OCI-LY7 (cell line): Measurements from ENCODE around the gene TADA2B. TPM values are rescaled to one million over a fixed set of nuclear protein-coding genes. Genes with fewer than 3 reads are reported as not detected.

ENCODE experiments used
- BruUV-seq: library from RNA; stranded (reverse); fragments of 400-500 nt; replicated peaks from 2 replicates; lab custom pipeline; 2021; lab: Mats Ljungman, UMichigan
- CTCF ChIA-PET: fragments of 300-600 bp; sonication (Branson Sonifier 250); formaldehyde crosslinking; loops from one replicate; lab custom pipeline; 2022; ENCODE audit warnings: antibody characterized with exemption; ENCODE audit not compliant: unreplicated experiment; lab: Charles Lee
- POLR2A ChIA-PET: fragments of 300-600 bp; sonication (Branson Sonifier 250); formaldehyde crosslinking; loops from one replicate; lab custom pipeline; 2022; ENCODE audit warnings: antibody characterized with exemption; lab: Charles Lee
- DNase-seq: peaks from one replicate; pipeline ENCODE4 v3.0.0-alpha.2; 2015; ENCODE audit warnings: low spot score
- H2AFZ ChIP-seq: fragments of 200-600 bp; sonication (generic), shearing (Covaris generic); 2 replicates; pipeline ENCODE4 v1.6.1; 2014; ENCODE audit warnings: mild to moderate bottlenecking, antibody characterized with exemption, low read length, moderate library complexity
- H3K27ac ChIP-seq: fragments of 200-600 bp; sonication (generic); 2 replicates; pipeline ENCODE4 v1.5.1; 2014; ENCODE audit warnings: mixed run types, low read depth, mild to moderate bottlenecking, moderate library complexity, low read length, inconsistent platforms; ENCODE audit not compliant: poor library complexity, severe bottlenecking
- H3K36me3 ChIP-seq: fragments of 200-600 bp; sonication (generic); 2 replicates; pipeline ENCODE4 v1.6.1; 2014; ENCODE audit warnings: mild to moderate bottlenecking, antibody characterized with exemption, low read length, moderate library complexity, mixed read lengths; ENCODE audit not compliant: insufficient read depth
- H3K4me1 ChIP-seq: fragments of 200-600 bp; sonication (generic); 2 replicates; pipeline ENCODE4 v1.5.1; 2014; ENCODE audit warnings: mild to moderate bottlenecking, low read length; ENCODE audit not compliant: insufficient read depth, poor library complexity, severe bottlenecking
- H3K4me2 ChIP-seq: fragments of 200-600 bp; sonication (generic); 2 replicates; pipeline ENCODE4 v1.6.1; 2014; ENCODE audit warnings: mild to moderate bottlenecking, low read length
- H3K4me3 ChIP-seq: fragments of 200-600 bp; sonication (generic); 2 replicates; pipeline ENCODE4 v1.5.1; 2014; ENCODE audit warnings: mild to moderate bottlenecking, low read depth, low read length; ENCODE audit not compliant: poor library complexity, severe bottlenecking
- H3K79me2 ChIP-seq: fragments of 200-600 bp; sonication (generic); 2 replicates; pipeline ENCODE4 v1.6.1; 2016; ENCODE audit warnings: low read depth, mild to moderate bottlenecking, low read length, moderate library complexity, mixed read lengths; ENCODE audit not compliant: insufficient read depth
- H3K9me2 ChIP-seq: fragments of 200-600 bp; sonication (generic); 2 replicates; pipeline ENCODE4 v1.6.1; 2016; ENCODE audit warnings: mild to moderate bottlenecking, low read length, mixed read lengths; ENCODE audit not compliant: insufficient read depth
- H3K9me3 ChIP-seq: fragments of 200-600 bp; sonication (generic); 2 replicates; pipeline ENCODE4 v1.6.1; 2014; ENCODE audit warnings: mild to moderate bottlenecking, mixed run types, low read length, mixed read lengths
- H4K20me1 ChIP-seq: fragments of 200-600 bp; sonication (generic); 2 replicates; pipeline ENCODE4 v1.6.1; 2014; ENCODE audit warnings: mild to moderate bottlenecking, antibody characterized with exemption, low read length, moderate library complexity, mixed read lengths; ENCODE audit not compliant: insufficient read depth
- CTCF ChIP-seq: fragments of 200-600 bp; sonication (generic); conservative IDR thresholded peaks from 2 replicates; pipeline ENCODE4 v1.5.1; 2014; ENCODE audit warnings: mild to moderate bottlenecking, antibody characterized with exemption, low read length, moderate library complexity, mixed read lengths
- EZH2phosphoT487 ChIP-seq: fragments of 200-600 bp; sonication (generic); IDR thresholded peaks from 2 replicates; pipeline ENCODE4 v1.6.1; 2018; ENCODE audit warnings: low read depth, borderline replicate concordance, mild to moderate bottlenecking, mixed run types, antibody characterized with exemption, low read length, moderate library complexity, mixed read lengths
- intact Hi-C: fragments of 100-400 bp; cut with micrococcal nuclease; formaldehyde crosslinking; loops from one replicate; pipeline ENCODE4 v1.10.0; 2022; ENCODE audit not compliant: unreplicated experiment
- total RNA-seq, 2 experiments: library from RNA; depleted of rRNA in 1 of 2; stranded (reverse); fragments of >200 nt in 1 of 2; shearing (Covaris generic) in 1 of 2; gene quantifications; 2 replicates each; pipeline ENCODE4 v1.2.3, GENCODE V29; 2014 to 2022

TADA2B gene
- total RNA-seq, 2 experiments from 2014 or later: 9.9 to 20.2 TPM

DNA sequence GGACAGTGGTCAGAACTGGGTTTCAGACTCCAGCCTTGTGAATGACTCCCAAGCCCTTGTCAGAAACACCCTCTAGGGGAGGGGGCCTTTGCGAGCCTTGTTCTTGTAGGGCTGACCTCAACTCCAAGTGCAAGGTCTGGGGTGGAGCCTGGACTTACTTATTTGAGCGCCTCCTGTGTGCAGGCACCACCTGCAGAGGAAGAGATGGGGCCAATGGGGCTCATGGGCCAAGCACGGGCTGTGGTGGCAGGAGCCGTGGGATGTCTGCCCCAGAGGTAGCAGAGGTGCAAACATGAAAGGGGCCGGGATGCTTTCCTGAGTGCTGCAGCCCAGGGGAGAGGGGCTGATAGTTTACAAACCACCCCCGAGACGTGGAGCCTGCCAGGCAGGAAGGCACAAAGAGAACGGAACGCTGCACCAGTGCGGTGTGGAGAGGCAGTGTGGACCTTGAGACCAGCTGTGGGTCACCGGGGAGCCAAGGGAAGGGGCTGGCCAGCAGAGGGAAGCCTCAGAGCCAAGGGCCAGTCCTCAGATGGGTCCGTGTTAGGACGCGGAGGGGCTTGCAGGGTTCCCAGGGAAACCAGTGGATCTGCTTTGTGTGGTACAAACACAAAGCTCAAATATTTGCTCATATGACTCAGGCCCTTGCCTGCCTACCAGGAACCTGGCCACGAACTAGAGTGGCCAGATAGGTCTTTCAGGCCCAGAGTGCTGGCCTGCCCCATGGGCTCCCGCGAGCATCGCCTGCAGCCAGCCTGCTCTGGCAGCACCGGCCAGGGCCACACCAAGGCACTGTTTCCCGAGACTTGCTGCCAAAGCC is 8.7 kb upstream of the TADA2B start:
- CTCF ChIA-PET: no interaction called here
- no peak for DNase-seq
- BruUV-seq: no TSS peak

DNA sequence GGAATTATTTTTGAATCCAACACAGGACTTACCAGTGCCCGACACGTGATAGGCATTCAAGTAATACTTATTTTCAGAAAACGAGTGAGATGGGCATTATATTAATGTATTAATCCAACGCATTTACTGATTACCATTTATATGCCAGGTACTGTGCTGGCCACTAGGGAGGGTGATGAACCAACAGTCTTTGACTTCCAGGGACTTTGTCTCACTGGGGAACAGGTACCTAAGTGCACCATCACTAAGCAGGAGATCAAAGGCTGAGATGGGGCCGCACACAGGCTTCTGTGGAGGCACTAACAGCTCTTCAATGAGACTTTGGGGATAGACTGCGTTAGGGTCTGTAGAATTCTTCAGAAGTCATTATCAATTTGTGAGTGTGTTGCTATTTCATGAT is 5.7 kb upstream of the TADA2B start:
- no peak overlapping the region for H3K4me2 ChIP-seq
- POLR2A ChIA-PET: interaction anchor here (0.6 kb wide), 1 partner anchor 1015 kb away, joined by 3 read pairs; no protein-coding TSS in a partner anchor
- no TSS peak for BruUV-seq
- no peaks in the 10 kb centered on the region for H3K9me3 ChIP-seq
- peaks cover 5% of the 10 kb centered on the region for H3K4me1 ChIP-seq
- H3K4me3 ChIP-seq: no peak overlapping the region
- H3K27ac ChIP-seq: no peak overlapping the region
- intact Hi-C loops: no loop called here
- no peak overlapping the region for H2AFZ ChIP-seq
- DNase-seq: no peak
- no peaks in the 10 kb centered on the region for H3K79me2 ChIP-seq
- no peaks in the 10 kb centered on the region for H3K9me2 ChIP-seq
- TF ChIP-seq CTCF: peak; percentile 63
- no peak for TF ChIP-seq EZH2phosphoT487
- CTCF ChIA-PET: interaction anchor here (1.0 kb wide), 1 partner anchor 33 kb away, joined by 3 read pairs; no protein-coding TSS in a partner anchor
- H3K36me3 ChIP-seq: no peaks in the 10 kb centered on the region
- no peaks in the 10 kb centered on the region for H4K20me1 ChIP-seq

More for the DNA sequence above, 8.7 kb upstream of the TADA2B start:
- TF ChIP-seq EZH2phosphoT487 (no peak), CTCF (no peak)
- no peak overlapping the region for H2AFZ ChIP-seq
- H4K20me1 ChIP-seq: no peaks in the 10 kb centered on the region
- intact Hi-C loops: no loop called here
- H3K4me1 ChIP-seq: no peaks in the 10 kb centered on the region
- H3K79me2 ChIP-seq: no peaks in the 10 kb centered on the region
- no peak overlapping the region for H3K4me3 ChIP-seq
- H3K9me3 ChIP-seq: no peaks in the 10 kb centered on the region
- no peak overlapping the region for H3K4me2 ChIP-seq
- POLR2A ChIA-PET: no interaction called here
- no peaks in the 10 kb centered on the region for H3K9me2 ChIP-seq
- no peak overlapping the region for H3K27ac ChIP-seq
- peaks cover 16% of the 10 kb centered on the region; the same call in 1 of the 2 replicates for H3K36me3 ChIP-seq

DNA sequence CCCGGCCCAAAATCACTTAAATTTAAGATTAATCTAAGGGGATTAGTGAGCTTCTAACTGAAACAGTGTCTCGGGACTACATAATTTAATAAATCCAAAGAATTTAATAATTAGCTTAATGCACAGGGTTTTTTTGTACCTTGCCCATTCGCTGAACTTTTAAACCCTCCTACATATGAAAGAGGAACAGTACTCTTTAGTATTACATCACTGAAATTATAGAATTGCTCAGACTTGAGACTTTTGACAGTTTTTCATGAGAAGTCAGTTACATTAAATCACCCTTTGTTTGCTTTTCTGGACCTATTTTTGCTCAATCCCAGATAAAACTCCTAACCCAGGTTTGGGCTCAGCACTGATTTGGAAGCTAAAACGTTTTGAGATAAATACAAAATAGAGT is 2.4 kb upstream of the TADA2B start:
- H3K27ac ChIP-seq: no peak overlapping the region
- no peak overlapping the region for H3K4me3 ChIP-seq
- no peaks in the 10 kb centered on the region for H3K9me2 ChIP-seq
- no peaks in the 10 kb centered on the region for H3K36me3 ChIP-seq
- ChIA-PET POLR2A (interaction anchor here (1.7 kb wide), 1 partner anchor 27 kb away, joined by 8 read pairs; the partner anchor contains the start of gene GRPEL1), CTCF (interaction anchor here (0.6 kb wide), 1 partner anchor 10 kb away, joined by 3 read pairs; no protein-coding TSS in a partner anchor)
- H3K9me3 ChIP-seq: no peaks in the 10 kb centered on the region
- no peak overlapping the region for H3K4me2 ChIP-seq
- TF ChIP-seq CTCF (no peak), EZH2phosphoT487 (no peak)
- DNase-seq: no peak
- peaks cover 15% of the 10 kb centered on the region; the same call in 1 of the 2 replicates for H4K20me1 ChIP-seq
- peaks cover 15% of the 10 kb centered on the region; the same call in 1 of the 2 replicates for H3K79me2 ChIP-seq
- intact Hi-C loops: no loop called here
- no peak overlapping the region for H2AFZ ChIP-seq
- H3K4me1 ChIP-seq: peaks cover 24% of the 10 kb centered on the region
- no TSS peak for BruUV-seq
